AG04449 (cell line): Measurements from ENCODE around the gene SMAD3.
A peak's percentile ranks its signal among the peaks of the same experiment; 100 is the strongest.

Source experiments
- CTCF ChIA-PET: fragments of 350-600 bp; formaldehyde crosslinking; extraction: SDS; loops from one replicate; lab custom pipeline; 2021; ENCODE audit warnings: antibody characterized with exemption; lab: Yijun Ruan, JAX
- POLR2A ChIA-PET: fragments of 400-600, 350-600 bp; formaldehyde crosslinking; extraction: SDS; loops from one replicate; lab custom pipeline; 2020; ENCODE audit warnings: antibody characterized with exemption, inconsistent platforms; lab: Yijun Ruan, JAX
- DNase-seq: peaks from one replicate; pipeline ENCODE4 v3.0.0-alpha.2; 2010; ENCODE audit warnings: low read depth, low spot score
- H3K4me3 ChIP-seq: 2 replicates; pipeline ENCODE4 v1.5.1; 2011; ENCODE audit warnings: low read depth, mild to moderate bottlenecking, control low read depth, low read length
- TF ChIP-seq, protein P1 (sequence below): IDR thresholded peaks from one replicate; pipeline ENCODE4 v1.5.1; 2011; ENCODE audit warnings: mild to moderate bottlenecking, moderate library complexity, low read length, control low read depth, inconsistent platforms; ENCODE audit not compliant: insufficient read depth; ENCODE audit errors: missing control alignments

The SMAD3 gene

DNA sequence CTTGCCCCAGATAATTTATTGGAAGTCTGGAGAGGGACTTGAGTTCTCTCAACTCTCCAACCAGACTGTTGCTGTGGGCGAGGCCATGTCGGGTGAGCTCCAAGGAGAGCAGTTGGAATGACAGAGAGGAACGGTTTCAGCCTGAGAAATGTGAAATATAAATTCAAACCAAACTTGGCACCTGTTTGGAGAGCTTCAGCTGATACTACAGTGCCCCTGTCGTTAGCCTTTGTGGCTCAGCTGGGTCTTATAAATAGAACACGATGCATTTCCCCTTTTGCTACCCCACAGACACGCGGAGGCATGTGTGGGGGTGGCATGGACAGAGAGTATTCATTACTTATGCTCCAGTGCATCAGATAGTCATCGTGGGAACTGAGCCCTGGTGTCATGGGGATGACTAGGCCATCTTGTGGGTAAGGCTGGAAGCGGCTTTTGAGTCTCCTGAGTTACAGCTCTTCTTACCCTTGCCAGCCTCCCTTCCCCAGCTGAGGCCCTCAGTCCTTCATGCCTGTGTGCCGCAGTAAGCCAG is 15.6 kb downstream of the SMAD3 start:
- CTCF ChIA-PET: interaction anchor here (1.0 to 4.1 kb wide), 8 partner anchors 9 to 223 kb away, joined by 3 to 30 read pairs (median 6); partner anchors contain the start of gene SMAD3
- no peak for DNase-seq
- H3K4me3 ChIP-seq: no peak overlapping the region
- POLR2A ChIA-PET: interaction anchor here (1.1 to 1.7 kb wide), 4 partner anchors 15 to 26 kb away, joined by 3 to 5 read pairs (median 4); partner anchors contain the start of gene SMAD3
- TF ChIP-seq, protein P1, sequence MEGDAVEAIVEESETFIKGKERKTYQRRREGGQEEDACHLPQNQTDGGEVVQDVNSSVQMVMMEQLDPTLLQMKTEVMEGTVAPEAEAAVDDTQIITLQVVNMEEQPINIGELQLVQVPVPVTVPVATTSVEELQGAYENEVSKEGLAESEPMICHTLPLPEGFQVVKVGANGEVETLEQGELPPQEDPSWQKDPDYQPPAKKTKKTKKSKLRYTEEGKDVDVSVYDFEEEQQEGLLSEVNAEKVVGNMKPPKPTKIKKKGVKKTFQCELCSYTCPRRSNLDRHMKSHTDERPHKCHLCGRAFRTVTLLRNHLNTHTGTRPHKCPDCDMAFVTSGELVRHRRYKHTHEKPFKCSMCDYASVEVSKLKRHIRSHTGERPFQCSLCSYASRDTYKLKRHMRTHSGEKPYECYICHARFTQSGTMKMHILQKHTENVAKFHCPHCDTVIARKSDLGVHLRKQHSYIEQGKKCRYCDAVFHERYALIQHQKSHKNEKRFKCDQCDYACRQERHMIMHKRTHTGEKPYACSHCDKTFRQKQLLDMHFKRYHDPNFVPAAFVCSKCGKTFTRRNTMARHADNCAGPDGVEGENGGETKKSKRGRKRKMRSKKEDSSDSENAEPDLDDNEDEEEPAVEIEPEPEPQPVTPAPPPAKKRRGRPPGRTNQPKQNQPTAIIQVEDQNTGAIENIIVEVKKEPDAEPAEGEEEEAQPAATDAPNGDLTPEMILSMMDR: peak; percentile 38

DNA sequence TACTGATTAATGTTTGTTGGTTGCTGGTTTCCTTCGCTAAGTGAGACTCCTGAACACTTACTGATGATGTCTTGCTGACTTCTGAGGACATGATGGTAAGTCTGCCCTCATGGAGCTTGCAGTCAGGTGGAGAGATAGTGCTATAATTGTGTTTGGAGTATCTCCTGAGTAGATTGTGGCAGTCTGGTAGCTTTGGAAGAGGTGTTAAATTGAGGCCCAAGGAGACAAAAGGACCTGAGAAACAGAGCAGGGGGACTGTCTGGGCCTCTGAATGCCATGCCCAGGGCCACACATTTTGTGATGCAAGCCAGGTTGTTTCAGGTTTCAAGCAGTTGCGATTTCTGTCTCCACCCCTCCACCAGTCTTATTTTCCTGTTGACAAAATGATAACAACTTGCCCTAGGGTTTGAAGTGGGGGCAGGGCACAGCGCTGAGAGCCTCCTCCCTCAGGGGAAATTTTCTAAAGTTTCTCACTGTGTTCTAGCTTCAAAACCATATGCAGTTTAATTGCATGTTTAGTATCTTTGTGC is 16.7 kb downstream of the SMAD3 start:
- TF ChIP-seq, protein P1: no peak
- no peak for DNase-seq
- POLR2A ChIA-PET: interaction anchor here (1.1 kb wide), 1 partner anchor 16 kb away, joined by 3 read pairs; no protein-coding TSS in a partner anchor
- H3K4me3 ChIP-seq: no peak overlapping the region
- CTCF ChIA-PET: interaction anchor here (0.6 to 4.1 kb wide), 6 partner anchors 12 to 135 kb away, joined by 3 to 30 read pairs (median 4); no protein-coding TSS in a partner anchor

DNA sequence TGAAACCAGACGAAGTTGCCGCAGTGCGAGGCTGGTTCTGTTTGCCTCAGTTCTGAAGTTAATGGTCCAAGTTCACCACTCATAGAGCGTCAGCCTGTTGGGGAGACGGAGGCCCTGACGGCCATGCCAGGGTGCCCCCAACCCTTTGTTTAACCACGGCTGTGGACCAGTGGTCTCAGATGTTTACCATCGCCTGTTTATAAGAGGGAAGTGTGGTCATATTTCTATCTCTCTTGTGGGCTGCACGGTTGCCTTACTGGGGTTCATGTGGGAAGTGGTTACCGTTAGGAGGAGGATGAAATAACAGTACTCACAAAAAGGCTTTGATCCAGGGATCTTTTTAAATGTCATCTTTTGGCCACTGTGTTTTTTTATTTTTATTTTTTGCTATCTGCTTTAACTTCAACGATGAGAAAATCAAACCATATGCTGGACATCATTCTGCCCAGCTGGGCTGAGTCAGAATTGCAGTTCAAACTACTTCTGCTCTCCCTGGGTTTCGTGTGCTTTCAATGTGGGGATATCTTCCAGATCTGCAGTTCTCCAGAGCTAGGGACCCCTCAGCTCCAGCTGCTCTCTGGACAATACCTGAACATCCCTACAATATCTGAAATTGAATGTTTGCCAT is 17.8 kb downstream of the SMAD3 start:
- ChIA-PET POLR2A (no interaction called here), CTCF (interaction anchor here (1.1 kb wide), 1 partner anchor 49 kb away, joined by 3 read pairs; no protein-coding TSS in a partner anchor)
- H3K4me3 ChIP-seq: no peak overlapping the region
- TF ChIP-seq, protein P1: peak; percentile 7
- DNase-seq: no peak

DNA sequence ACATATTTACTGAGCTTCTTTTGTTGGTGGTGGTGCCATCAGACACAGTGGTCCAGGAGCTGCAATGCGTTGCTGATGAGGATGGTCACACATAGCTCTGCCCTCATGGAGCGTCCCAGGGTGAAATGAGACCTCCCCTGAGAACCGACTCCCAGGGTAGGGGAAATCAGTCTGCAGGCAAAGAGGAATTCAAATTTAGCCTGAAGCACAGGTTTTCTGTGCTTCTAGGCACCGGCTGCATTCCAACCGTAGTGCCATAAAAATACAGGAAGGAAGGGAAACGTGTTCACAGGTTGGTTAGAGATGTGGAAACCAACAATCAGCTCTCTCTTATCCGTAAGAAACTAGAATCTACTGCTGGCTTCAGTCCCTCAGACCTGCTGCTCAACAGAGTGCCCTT is 19.2 kb downstream of the SMAD3 start:
- no peak for DNase-seq
- ChIA-PET CTCF (interaction anchor here (1.3 kb wide), 1 partner anchor 14 kb away, joined by 5 read pairs; no protein-coding TSS in a partner anchor), POLR2A (no interaction called here)
- TF ChIP-seq, protein P1: no peak
- H3K4me3 ChIP-seq: no peak overlapping the region

DNA sequence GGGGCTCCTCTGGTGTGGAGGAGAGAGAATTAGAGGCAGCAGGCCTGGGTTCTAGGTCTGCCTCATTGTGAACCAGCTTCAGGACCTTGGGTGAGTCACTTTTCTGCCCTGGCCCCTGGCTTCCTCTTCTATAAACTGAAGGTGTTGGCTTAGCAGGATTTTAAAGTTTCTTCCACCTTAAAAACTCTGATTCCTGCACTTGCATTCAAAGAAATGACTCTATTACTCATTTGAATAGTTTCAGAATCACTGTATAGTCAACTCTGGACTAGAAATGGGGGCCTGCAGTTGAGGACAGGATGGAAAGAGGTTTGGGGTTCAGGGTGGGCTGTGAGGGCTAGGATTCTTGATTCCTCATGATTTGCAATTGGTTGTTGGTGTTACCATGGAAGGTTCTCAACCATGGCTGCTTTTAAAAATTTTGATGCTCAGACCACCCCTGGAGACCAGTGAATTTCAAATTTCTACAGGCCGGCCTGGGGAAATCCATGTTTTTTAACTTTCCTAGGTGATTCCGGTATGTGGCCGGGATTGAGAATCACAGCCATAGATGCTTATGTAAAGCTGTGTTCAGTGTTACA is 19.9 kb downstream of the SMAD3 start:
- TF ChIP-seq, protein P1: no peak
- no peak overlapping the region for H3K4me3 ChIP-seq

More for the DNA sequence above, 19.9 kb downstream of the SMAD3 start:
- ChIA-PET CTCF (interaction anchor here (1.3 to 2.9 kb wide), 2 partner anchors 13 to 139 kb away, joined by 5 to 10 read pairs; no protein-coding TSS in a partner anchor), POLR2A (interaction anchor here (0.8 kb wide), 1 partner anchor 93 kb away, joined by 4 read pairs; no protein-coding TSS in a partner anchor)
- DNase-seq: no peak
